HepG2 (cell line): ENCODE data around the gene RNF4. TPM values are rescaled to one million over a fixed set of nuclear protein-coding genes. Genes with fewer than 3 reads are reported as not detected.

Experiments
- AKNA ChIP-seq: sonication (generic); formaldehyde crosslinking; IDR thresholded peaks from 2 replicates; pipeline ENCODE4 v1.4.0; 2020; ENCODE audit warnings: missing genetic modification reagents, borderline replicate concordance
- CENPT ChIP-seq: sonication (generic); formaldehyde crosslinking; IDR thresholded peaks from 2 replicates; pipeline ENCODE4 v1.8.0; 2022; ENCODE audit warnings: low read depth, mild to moderate bottlenecking, moderate library complexity, missing genetic modification reagents
- CHCHD3 ChIP-seq: sonication (generic); formaldehyde crosslinking; IDR thresholded peaks from 2 replicates; pipeline ENCODE4 v1.8.0; 2022; ENCODE audit warnings: mild to moderate bottlenecking, missing genetic modification reagents, moderate library complexity
- EEA1 ChIP-seq: sonication (generic); formaldehyde crosslinking; IDR thresholded peaks from 2 replicates; pipeline ENCODE4 v1.5.1; 2020; ENCODE audit warnings: mild to moderate bottlenecking, missing genetic modification reagents, borderline replicate concordance
- ESRRA ChIP-seq: sonication (generic); formaldehyde crosslinking; IDR thresholded peaks from 2 replicates; pipeline ENCODE4 v1.5.1; 2020; ENCODE audit warnings: mild to moderate bottlenecking, low read depth, missing genetic modification reagents
- ISL2 ChIP-seq: sonication (generic); formaldehyde crosslinking; IDR thresholded peaks from 2 replicates; pipeline ENCODE4 v1.5.0; 2020; ENCODE audit warnings: missing genetic modification reagents
- MBD4 ChIP-seq: IDR thresholded peaks from 2 replicates; pipeline ENCODE4 v1.6.1; 2012; ENCODE audit warnings: low read length, inconsistent platforms, borderline replicate concordance
- MXD3 ChIP-seq: IDR thresholded peaks from 2 replicates; pipeline ENCODE4 v1.6.1; 2016; ENCODE audit warnings: mild to moderate bottlenecking, missing biosample characterization, missing genetic modification reagents
- MYC ChIP-seq: sonication (generic); formaldehyde crosslinking; IDR thresholded peaks from 2 replicates; pipeline ENCODE4 v1.9.0; 2021; ENCODE audit warnings: missing genetic modification reagents, borderline replicate concordance
- NONO ChIP-seq, 2 experiments: fragments of 450-650 bp in 1 of 2; sonication (generic) in 1 of 2; formaldehyde crosslinking in 1 of 2; IDR thresholded peaks in 1 of 2; conservative IDR thresholded peaks in 1 of 2; 2 replicates each; pipeline versions ENCODE4 v1.6.1 to v1.8.0; 2017 to 2022; ENCODE audit warnings: mild to moderate bottlenecking in 1 of 2, missing genetic modification reagents in 1 of 2, moderate library complexity in 1 of 2
- SP2 ChIP-seq: sonication (generic); formaldehyde crosslinking; IDR thresholded peaks from 2 replicates; pipeline ENCODE4 v1.5.1; 2020; ENCODE audit warnings: mild to moderate bottlenecking, missing genetic modification reagents
- TBX2 ChIP-seq: sonication (generic); formaldehyde crosslinking; IDR thresholded peaks from 2 replicates; pipeline ENCODE4 v1.5.0; 2020; ENCODE audit warnings: missing genetic modification reagents, mild to moderate bottlenecking, borderline replicate concordance
- TFDP1 ChIP-seq: IDR thresholded peaks from 2 replicates; pipeline ENCODE4 v1.6.1; 2016; ENCODE audit warnings: missing compliant biosample characterization, missing genetic modification reagents, borderline replicate concordance
- YEATS4 ChIP-seq: sonication (generic); formaldehyde crosslinking; IDR thresholded peaks from 2 replicates; pipeline ENCODE4 v1.4.0; 2020; ENCODE audit warnings: missing genetic modification reagents, borderline replicate concordance
- ZIK1 ChIP-seq: sonication (generic); formaldehyde crosslinking; IDR thresholded peaks from 2 replicates; pipeline ENCODE4 v1.5.0; 2020; ENCODE audit warnings: mild to moderate bottlenecking, low read depth, missing genetic modification reagents, borderline replicate concordance
- ZNF446 ChIP-seq: sonication (generic); formaldehyde crosslinking; IDR thresholded peaks from 2 replicates; pipeline ENCODE4 v1.5.0; 2020; ENCODE audit warnings: mild to moderate bottlenecking, missing genetic modification reagents
- ZNF546 ChIP-seq: sonication (generic); formaldehyde crosslinking; conservative IDR thresholded peaks from 2 replicates; pipeline ENCODE4 v1.8.1; 2023; ENCODE audit warnings: mild to moderate bottlenecking, missing genetic modification reagents
- ZNF574 ChIP-seq: sonication (generic); formaldehyde crosslinking; IDR thresholded peaks from 2 replicates; pipeline ENCODE4 v1.4.0; 2020; ENCODE audit warnings: missing genetic modification reagents
- ZNF7 ChIP-seq: IDR thresholded peaks from 2 replicates; pipeline ENCODE4 v1.6.1; 2016; ENCODE audit warnings: missing biosample characterization, missing genetic modification reagents
- polyA plus RNA-seq, 8 experiments: library from polyadenylated mRNA; depleted of rRNA in 3 of 8; stranded (reverse) in 7 of 8; unstranded in 1 of 8; fragments of >200 nt; fragmentation: Illumina TruSeq in 4 of 8; extraction: Trizol in 4 of 8; gene quantifications; 2 replicates each; pipeline versions ENCODE4 v1.2.1 to v1.2.3, GENCODE V29; 2011 to 2016; ENCODE audit warnings: low read depth in 4 of 8, missing spikeins in 1 of 8, mixed read lengths in 1 of 8; ENCODE audit not compliant: insufficient read depth in 1 of 8
- total RNA-seq, 5 experiments: library from RNA; depleted of rRNA; stranded (reverse); fragments of >200 nt; fragmentation: Illumina TruSeq; extraction: Trizol; gene quantifications; 2 replicates each; pipeline ENCODE4 v1.2.3, GENCODE V29; 2016; ENCODE audit warnings: low read depth in 1 of 5

The RNF4 gene
- total and polyA plus RNA-seq, 2 of the 13 experiments (the other 11 are each of a cell fraction or from before 2014, with no cell fraction given), result 38.1 to 45.1 TPM

GRCh38 chr4:2462218-2462991 lies 6.5 kb upstream of the RNF4 start (continued):
- TF ChIP-seq EEA1 (CRISPR knock-in tag) (peak; percentile 90; the same call in 1 of the 2 replicates), MBD4 (no peak), TBX2 (peak; percentile 48; the same call in 1 of the 2 replicates), NONO (IDR thresholded peaks at IDR 0.05) (no peak), NONO (CRISPR knock-in tag; conservative IDR thresholded peaks at IDR 0.05) (peak; percentile 46; the same call in 1 of the 2 replicates), ISL2 (CRISPR knock-in tag) (0 out of 2 replicates have a peak, but pooled peaks have one; percentile 20), ZNF574 (CRISPR knock-in tag) (peak; percentile 86), ZNF546 (CRISPR knock-in tag) (peak; percentile 60; the same call in 1 of the 2 replicates), TFDP1 (peak; percentile 90; the same call in 1 of the 2 replicates), MXD3 (CRISPR knock-in tag) (peak; percentile 91; the same call in 1 of the 2 replicates), SP2 (no peak), YEATS4 (CRISPR knock-in tag) (peak; percentile 73), ESRRA (CRISPR knock-in tag) (peak; percentile 66; the same call in 1 of the 2 replicates), CENPT (CRISPR knock-in tag) (peak; percentile 84; the same call in 1 of the 2 replicates), ZIK1 (CRISPR knock-in tag) (peak; percentile 83; the same call in 1 of the 2 replicates), MYC (CRISPR knock-in tag) (peak; percentile 76; the same call in 1 of the 2 replicates), ZNF446 (CRISPR knock-in tag) (peak; percentile 62; the same call in 1 of the 2 replicates), ZNF7 (CRISPR knock-in tag) (no peak), AKNA (CRISPR knock-in tag) (peak; percentile 61; the same call in 1 of the 2 replicates), CHCHD3 (CRISPR knock-in tag) (peak; percentile 97; the same call in 1 of the 2 replicates)
